Skeletal muscle tissue (tissue), 4 donors: Measurements from ENCODE around the gene KRAS. TPM values are rescaled to one million over a fixed set of nuclear protein-coding genes. Genes with fewer than 3 reads are reported as not detected.

ENCODE experiments used
- H3K27ac ChIP-seq: one replicate; pipeline ENCODE4 v1.7.0; 2013; ENCODE audit warnings: mild to moderate bottlenecking, low read depth, low read length, inconsistent platforms
- H3K27me3 ChIP-seq, 3 donors: one replicate each; pipeline ENCODE4 v1.7.0; 2013; ENCODE audit warnings: low read length in 3 of 3; ENCODE audit not compliant: control insufficient read depth in 3 of 3, insufficient read depth in 3 of 3
- H3K36me3 ChIP-seq, 3 donors: one replicate each; pipeline ENCODE4 v1.7.0; 2013; ENCODE audit warnings: low read length in 3 of 3; ENCODE audit not compliant: control insufficient read depth in 3 of 3, insufficient read depth in 3 of 3
- H3K4me1 ChIP-seq, 3 donors: one replicate each; pipeline ENCODE4 v1.7.0; 2013; ENCODE audit warnings: low read length in 3 of 3, mild to moderate bottlenecking in 3 of 3; ENCODE audit not compliant: control insufficient read depth in 3 of 3, insufficient read depth in 3 of 3
- H3K4me3 ChIP-seq, 3 donors: one replicate each; pipeline ENCODE4 v1.7.0; 2013; ENCODE audit warnings: low read length in 3 of 3
- H3K9ac ChIP-seq, 3 donors: one replicate each; pipeline ENCODE4 v1.7.0; 2013; ENCODE audit warnings: low read length in 3 of 3, mild to moderate bottlenecking in 3 of 3, moderate library complexity in 2 of 3, low read depth in 1 of 3
- H3K9me3 ChIP-seq, 3 donors: one replicate each; pipeline ENCODE4 v1.7.0; 2013; ENCODE audit warnings: low read length in 3 of 3; ENCODE audit not compliant: control insufficient read depth in 3 of 3
- total RNA-seq: library from RNA; depleted of rRNA; stranded (reverse); fragments of >200 nt; gene quantifications from one replicate; pipeline ENCODE4 v1.2.3, GENCODE V29; 2014
- donor health status: Osteomylitis.

Gene KRAS
- total RNA-seq, 1 donor from 2014 or later: 11.5 TPM

- Histone ChIP-seq H3K4me1 (no peaks in the 10 kb centered on the region), H3K4me3 (no peak overlapping the region), H3K36me3 (peaks cover 0 to 5% (median 0%) of the 10 kb centered on the region in 3 donors), H3K27me3 (no peaks in the 10 kb centered on the region), H3K9ac (no peak overlapping the region), H3K27ac (no peak overlapping the region), H3K9me3 (no peaks in the 10 kb centered on the region)
Measured at GRCh38 chr12:25243680-25243990, 7.1 kb downstream of the KRAS start.

GRCh38 chr12:25242981-25243679 is 7.6 kb downstream of the KRAS start:
- Histone ChIP-seq H3K9me3 (no peaks in the 10 kb centered on the region), H3K9ac (no peak overlapping the region), H3K4me1 (no peaks in the 10 kb centered on the region), H3K27me3 (no peaks in the 10 kb centered on the region), H3K36me3 (peaks cover 0 to 5% (median 0%) of the 10 kb centered on the region in 3 donors), H3K27ac (no peak overlapping the region), H3K4me3 (no peak overlapping the region)

- no peaks in the 10 kb centered on the region for H3K9me3 ChIP-seq
- H3K4me3 ChIP-seq: no peak overlapping the region
- H3K9ac ChIP-seq: no peak overlapping the region
- peaks cover 0 to 5% (median 0%) of the 10 kb centered on the region in 3 donors for H3K36me3 ChIP-seq
- H3K27ac ChIP-seq: no peak overlapping the region
- no peaks in the 10 kb centered on the region for H3K4me1 ChIP-seq
- no peaks in the 10 kb centered on the region for H3K27me3 ChIP-seq
Measured at GRCh38 chr12:25241167-25242020, 9.3 kb downstream of the KRAS start.

- H3K9me3 ChIP-seq: no peaks in the 10 kb centered on the region
- no peak overlapping the region for H3K4me3 ChIP-seq
- H3K27ac ChIP-seq: no peak overlapping the region
- H3K9ac ChIP-seq: no peak overlapping the region
- peaks cover 0 to 3% (median 0%) of the 10 kb centered on the region in 3 donors for H3K36me3 ChIP-seq
- no peaks in the 10 kb centered on the region for H3K27me3 ChIP-seq
- H3K4me1 ChIP-seq: peaks cover 0 to 3% (median 0%) of the 10 kb centered on the region in 3 donors
Measured at GRCh38 chr12:25236626-25237025, 14.1 kb downstream of the KRAS start.

GRCh38 chr12:25236190-25236589 is 14.5 kb downstream of the KRAS start:
- H3K36me3 ChIP-seq: peaks cover 0 to 3% (median 0%) of the 10 kb centered on the region in 3 donors
- no peak overlapping the region for H3K27ac ChIP-seq
- no peaks in the 10 kb centered on the region for H3K9me3 ChIP-seq
- no peak overlapping the region for H3K9ac ChIP-seq
- no peaks in the 10 kb centered on the region for H3K27me3 ChIP-seq
- H3K4me3 ChIP-seq: no peak overlapping the region
- peaks cover 0 to 3% (median 0%) of the 10 kb centered on the region in 3 donors for H3K4me1 ChIP-seq

- no peak overlapping the region for H3K9ac ChIP-seq
- no peak overlapping the region for H3K27ac ChIP-seq
- peaks cover 0 to 5% (median 4%) of the 10 kb centered on the region in 3 donors for H3K36me3 ChIP-seq
- H3K27me3 ChIP-seq: no peaks in the 10 kb centered on the region
- no peaks in the 10 kb centered on the region for H3K4me1 ChIP-seq
- H3K9me3 ChIP-seq: no peaks in the 10 kb centered on the region
- H3K4me3 ChIP-seq: no peak overlapping the region
Measured at GRCh38 chr12:25213338-25213737, 37.4 kb downstream of the KRAS start.

- H3K36me3 ChIP-seq: peaks cover 6 to 17% (median 13%) of the 10 kb centered on the region in 3 donors
- H3K4me1 ChIP-seq: no peaks in the 10 kb centered on the region
- no peaks in the 10 kb centered on the region for H3K9me3 ChIP-seq
- no peak overlapping the region for H3K27ac ChIP-seq
- H3K27me3 ChIP-seq: no peaks in the 10 kb centered on the region
- H3K9ac ChIP-seq: no peak overlapping the region
- H3K4me3 ChIP-seq: no peak overlapping the region
Measured at GRCh38 chr12:25208554-25208953, 42.2 kb downstream of the KRAS start.

- H3K36me3 ChIP-seq: peaks cover 6 to 17% (median 13%) of the 10 kb centered on the region in 3 donors
- no peak overlapping the region for H3K27ac ChIP-seq
- H3K9me3 ChIP-seq: no peaks in the 10 kb centered on the region
- H3K27me3 ChIP-seq: no peaks in the 10 kb centered on the region
- no peaks in the 10 kb centered on the region for H3K4me1 ChIP-seq
- H3K4me3 ChIP-seq: no peak overlapping the region
- no peak overlapping the region for H3K9ac ChIP-seq
Measured at GRCh38 chr12:25207846-25208245, 42.9 kb downstream of the KRAS start.

GRCh38 chr12:25207411-25207810 is 43.3 kb downstream of the KRAS start:
- no peaks in the 10 kb centered on the region for H3K27me3 ChIP-seq
- no peaks in the 10 kb centered on the region for H3K9me3 ChIP-seq
- no peak overlapping the region for H3K27ac ChIP-seq
- H3K36me3 ChIP-seq: peaks cover 6 to 17% (median 13%) of the 10 kb centered on the region in 3 donors
- no peaks in the 10 kb centered on the region for H3K4me1 ChIP-seq
- no peak overlapping the region for H3K9ac ChIP-seq
- H3K4me3 ChIP-seq: no peak overlapping the region

- Histone ChIP-seq H3K27ac (no peak overlapping the region), H3K4me1 (peaks cover 0 to 10% (median 0%) of the 10 kb centered on the region in 3 donors), H3K4me3 (no peak overlapping the region)
Measured at GRCh38 chr12:25202137-25202536, 48.6 kb downstream of the KRAS start.

More at GRCh38 chr12:25202137-25202536, 48.6 kb downstream of the KRAS start:
- no peaks in the 10 kb centered on the region for H3K9me3 ChIP-seq
- no peak overlapping the region for H3K9ac ChIP-seq
- peaks cover 0 to 6% (median 5%) of the 10 kb centered on the region in 3 donors for H3K36me3 ChIP-seq
- H3K27me3 ChIP-seq: no peaks in the 10 kb centered on the region
